Measurements from ENCODE around the gene MBP.
A peak's percentile ranks its signal among the peaks of the same experiment; 100 is the strongest.

Gene MBP

DNA sequence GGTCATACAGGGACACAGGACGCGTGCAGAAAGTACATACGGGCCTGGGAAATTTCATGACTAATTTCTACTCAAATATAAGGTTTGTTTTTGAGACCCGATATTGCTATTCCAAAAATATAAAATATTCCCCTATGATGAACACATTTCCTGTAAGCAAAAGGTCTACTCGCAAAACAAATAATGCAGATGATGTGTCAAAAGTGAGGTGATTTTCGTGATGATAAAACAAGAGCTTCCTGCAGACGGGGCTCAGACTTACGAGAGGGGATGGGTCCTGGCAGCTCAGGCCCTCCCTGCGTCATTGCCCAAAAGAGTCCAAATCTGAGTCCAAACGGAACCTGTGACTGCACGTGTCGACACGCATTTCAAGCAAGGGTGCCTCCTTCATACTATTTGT, 62.7 kb downstream of the MBP start:
- no peak for FAIRE-seq
- DNase-seq (ENCODE audit: insufficient read length, low spot score), result no peak

DNA sequence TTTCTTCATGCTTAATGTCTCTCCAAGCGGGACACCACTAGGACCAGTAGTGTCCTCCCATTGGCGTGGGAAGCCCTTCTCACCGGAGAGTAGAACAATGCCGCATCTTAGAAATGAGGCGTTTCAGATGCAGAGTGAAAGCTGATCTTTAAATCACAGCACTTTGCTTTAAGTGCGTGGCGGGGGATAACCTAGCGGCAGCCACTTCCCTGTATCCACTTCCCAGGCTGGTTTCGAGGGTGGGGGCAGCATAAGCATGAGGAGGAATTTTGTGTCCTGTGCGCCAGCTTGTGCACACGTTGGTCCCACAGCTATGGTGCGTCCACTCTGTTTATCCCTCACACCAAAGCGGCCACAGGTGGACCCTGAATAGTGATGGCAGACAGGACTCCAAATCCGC, 63.1 kb downstream of the MBP start:
- FAIRE-seq (no peak), DNase-seq (ENCODE audit: insufficient read length, low spot score) (no peak)

GRCh38 chr18:77068321-77069312, 64.0 kb downstream of the MBP start:
- FAIRE-seq (no peak), DNase-seq (ENCODE audit: insufficient read length, low spot score) (no peak)

- FAIRE-seq, result peak; percentile 49
- peak; percentile 35 for DNase-seq (ENCODE audit: insufficient read length, low spot score)
Observed at GRCh38 chr18:77067291-77068061, 65.1 kb downstream of the MBP start.

DNA sequence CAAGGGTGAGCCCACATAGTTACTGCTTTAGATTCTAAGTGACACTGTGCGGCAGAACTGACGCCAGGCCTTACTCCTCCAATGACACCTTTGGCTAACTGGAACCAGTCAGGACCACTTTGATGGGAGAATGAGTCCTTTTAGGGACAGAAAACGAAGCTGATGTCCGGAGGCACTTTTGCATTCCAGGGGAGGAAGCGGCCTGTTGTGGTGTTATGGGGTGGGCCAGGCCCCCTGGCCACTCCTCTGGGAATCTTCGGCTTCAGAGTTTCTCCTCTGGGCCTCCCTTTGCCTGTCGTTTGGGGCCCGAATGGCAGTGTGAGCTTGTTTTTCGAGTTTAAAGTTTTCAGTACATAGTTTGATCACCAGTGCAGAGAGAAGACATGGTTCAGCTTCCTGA, 65.9 kb downstream of the MBP start:
- no peak for DNase-seq (ENCODE audit: insufficient read length, low spot score)
- no peak for FAIRE-seq

GRCh38 chr18:77066101-77066500, 66.5 kb downstream of the MBP start:
- DNase-seq (ENCODE audit: insufficient read length, low spot score) (no peak), FAIRE-seq (no peak)

- FAIRE-seq (no peak), DNase-seq (ENCODE audit: insufficient read length, low spot score) (peak; percentile 28)
Observed at GRCh38 chr18:77065221-77065981, 67.2 kb downstream of the MBP start.

DNA sequence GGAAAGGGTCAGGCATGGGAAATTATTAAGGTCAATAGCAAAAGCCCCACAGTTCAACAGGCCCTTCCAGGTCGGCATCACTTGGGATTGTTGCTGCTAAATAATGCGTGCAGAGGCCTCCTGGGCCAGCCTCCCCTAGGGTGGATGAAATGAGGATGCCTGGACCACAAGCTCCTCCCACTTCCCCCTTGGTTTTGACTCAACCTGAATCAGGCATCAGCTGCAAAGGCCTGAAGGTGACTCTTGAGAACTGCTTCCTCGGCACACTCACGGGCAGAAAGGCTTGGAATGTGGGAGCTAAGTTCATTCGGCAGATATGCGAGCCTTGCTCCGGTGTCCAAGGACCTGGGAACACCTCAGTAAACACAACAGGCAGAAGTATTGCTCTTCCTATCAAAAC, 69.3 kb downstream of the MBP start:
- FAIRE-seq (no peak), DNase-seq (ENCODE audit: insufficient read length, low spot score) (no peak)

DNA sequence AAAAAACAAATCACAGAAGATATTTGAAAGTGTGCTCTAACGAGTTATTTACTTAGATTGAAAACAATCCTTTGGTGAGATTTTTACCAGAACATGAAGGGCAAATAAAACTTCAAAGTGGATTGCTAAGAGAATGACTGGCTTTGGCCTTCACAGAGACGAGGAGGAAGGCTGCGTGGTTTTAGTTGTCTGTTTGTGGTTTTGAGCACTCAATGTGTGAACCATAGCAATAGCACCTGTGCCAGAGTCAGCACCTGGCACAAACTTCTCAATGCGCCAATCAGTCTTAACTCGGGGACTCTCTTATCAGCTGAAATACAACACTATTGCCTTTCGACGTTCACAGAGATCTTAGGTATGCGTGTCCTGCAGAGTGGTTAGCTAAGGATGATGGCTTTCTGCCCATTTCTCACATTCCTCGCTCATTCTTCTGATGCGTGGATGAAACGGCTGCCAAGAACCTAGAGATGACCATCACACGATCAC, 70.0 kb downstream of the MBP start:
- DNase-seq (ENCODE audit: insufficient read length, low spot score), result no peak
- no peak for FAIRE-seq

DNA sequence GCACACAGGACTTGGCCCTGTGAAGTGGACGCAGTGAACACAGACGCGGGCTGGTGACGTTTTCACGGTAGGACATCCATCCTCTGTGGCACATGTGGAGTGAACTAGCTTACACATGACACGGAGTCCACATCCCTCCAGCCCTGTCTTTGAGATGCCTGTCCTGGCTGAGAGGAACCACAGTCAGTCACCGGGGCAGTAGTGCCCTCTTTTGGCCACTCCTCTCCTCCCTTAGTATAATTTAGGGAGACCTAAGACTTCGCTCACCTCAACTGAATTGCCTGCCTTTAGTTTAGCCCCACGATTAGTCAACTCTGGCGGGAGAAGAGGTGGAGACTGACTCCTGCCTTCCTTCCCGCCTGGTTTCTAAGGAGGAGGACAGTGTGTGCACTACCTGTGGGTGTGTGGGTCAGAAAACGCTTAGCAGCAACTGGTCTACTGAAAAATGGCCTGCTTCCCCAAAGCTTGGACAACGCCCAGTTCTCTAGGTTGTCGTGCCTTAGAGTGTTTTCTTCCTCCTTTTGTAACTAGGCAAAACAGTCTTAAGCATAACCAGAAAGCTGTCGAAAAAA, 70.6 kb downstream of the MBP start:
- FAIRE-seq, result no peak
- DNase-seq (ENCODE audit: insufficient read length, low spot score), result no peak

GRCh38 chr18:77061281-77061945, 71.2 kb downstream of the MBP start:
- DNase-seq (ENCODE audit: insufficient read length, low spot score), result no peak
- FAIRE-seq, result no peak

- DNase-seq (ENCODE audit: insufficient read length, low spot score) (no peak), FAIRE-seq (no peak)
Observed at GRCh38 chr18:77060151-77060550, 72.4 kb downstream of the MBP start.

GRCh38 chr18:77059294-77059916, 73.2 kb downstream of the MBP start:
- DNase-seq (ENCODE audit: insufficient read length, low spot score) (peak; percentile 28), FAIRE-seq (no peak)

DNA sequence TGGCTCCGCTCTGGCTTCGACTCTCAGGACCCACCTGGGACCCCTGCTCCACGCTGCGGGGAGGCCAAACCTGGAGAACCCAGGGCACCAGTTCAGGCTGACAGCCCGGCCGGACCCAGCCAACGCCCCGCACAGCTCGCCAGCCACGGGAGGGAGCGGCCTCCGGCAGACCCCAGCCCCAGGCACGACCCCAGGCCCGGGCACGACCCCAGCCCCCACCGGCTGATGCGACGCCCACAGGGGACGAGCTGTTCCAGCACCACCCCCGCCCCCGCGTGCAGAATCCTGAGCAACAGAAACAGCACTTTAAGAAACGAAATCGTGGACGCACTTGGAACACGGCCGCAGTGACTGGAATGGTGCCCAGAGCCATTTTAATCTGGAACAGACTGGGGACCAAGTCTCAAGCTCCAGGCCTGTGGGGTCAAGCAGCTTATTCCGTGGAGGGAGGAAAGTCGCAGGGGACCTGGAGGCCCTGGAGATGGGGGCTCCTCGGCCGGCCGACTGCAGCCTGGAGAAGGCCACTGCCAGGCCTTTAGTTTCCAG, 74.2 kb downstream of the MBP start:
- no peak for DNase-seq (ENCODE audit: insufficient read length, low spot score)
- no peak for FAIRE-seq

- DNase-seq (ENCODE audit: insufficient read length, low spot score) (no peak), FAIRE-seq (no peak)
Observed at GRCh38 chr18:77057006-77057395, 75.6 kb downstream of the MBP start.

DNA sequence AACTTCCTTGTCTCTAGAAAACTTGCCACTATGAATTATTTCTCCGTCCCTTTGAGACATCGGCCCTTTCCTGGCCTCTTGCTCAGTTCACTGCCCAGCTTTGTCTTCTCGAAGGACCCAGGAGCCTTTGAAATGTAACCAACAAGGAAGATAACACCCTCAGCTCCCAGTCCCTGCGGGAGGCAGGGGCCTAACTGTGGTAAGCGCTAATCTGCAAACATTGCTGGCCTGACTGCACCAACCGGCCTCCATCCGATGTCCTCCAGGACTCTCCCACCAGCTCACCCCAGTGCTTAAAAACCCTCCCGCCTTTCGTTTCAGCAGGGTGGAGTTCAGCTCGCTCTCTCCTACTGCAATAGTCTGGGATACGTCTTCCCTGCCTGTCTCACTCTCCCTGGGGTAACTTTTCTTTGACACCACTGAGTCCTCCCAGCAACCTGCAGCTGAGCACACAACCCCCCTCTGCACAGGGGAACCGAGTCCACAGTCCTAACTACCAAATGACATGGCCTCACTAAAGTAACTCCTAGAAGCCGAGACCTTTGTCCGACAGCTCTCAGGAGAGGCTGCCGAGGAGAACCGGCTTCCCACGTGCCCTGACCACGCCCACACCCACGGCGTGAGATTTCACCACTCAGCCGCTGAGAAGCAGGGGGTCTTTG, 76.1 kb downstream of the MBP start:
- DNase-seq (ENCODE audit: insufficient read length, low spot score) (no peak), FAIRE-seq (no peak)

DNA sequence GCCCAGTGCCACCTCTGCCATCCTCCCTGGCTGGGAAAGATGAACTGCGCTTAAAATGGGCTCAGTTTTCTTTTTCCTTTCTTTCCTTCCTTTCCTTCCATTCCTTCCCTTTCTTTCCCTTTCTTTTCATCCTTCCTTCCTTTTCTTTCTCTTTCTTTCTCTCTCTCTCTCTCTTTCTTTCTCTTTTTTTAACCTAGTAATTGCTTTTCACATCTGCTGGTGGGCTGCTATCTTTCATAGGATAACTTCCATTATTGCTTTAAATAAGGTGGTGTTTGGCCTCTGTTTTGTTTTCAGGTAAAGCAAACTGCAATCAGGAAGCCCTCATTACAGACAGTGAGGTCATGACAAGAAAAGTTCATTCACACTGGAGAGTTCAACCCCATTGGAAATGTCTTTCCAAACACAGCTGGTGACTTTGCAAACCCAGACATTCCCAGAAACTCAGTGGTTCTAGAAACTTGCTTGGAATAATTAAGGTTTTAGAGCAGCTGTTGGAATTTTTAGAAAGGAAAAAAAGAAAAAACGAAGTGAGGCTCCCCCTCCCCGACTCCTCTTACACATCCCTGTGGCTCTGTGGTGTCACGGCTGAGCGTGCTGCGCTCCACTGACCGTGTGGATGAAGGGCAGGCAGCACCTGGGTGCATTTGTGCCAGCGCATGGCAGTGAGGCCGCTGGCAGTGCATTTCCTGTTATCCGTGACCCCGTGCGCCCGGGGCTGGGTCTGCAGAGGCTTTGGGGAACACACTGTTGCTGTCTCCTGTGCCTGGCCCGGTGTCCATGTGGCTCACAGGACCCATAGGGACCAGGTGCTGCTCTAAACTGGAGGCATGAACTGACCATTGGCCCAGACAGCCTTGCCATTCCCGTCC, 76.9 kb downstream of the MBP start:
- FAIRE-seq (no peak), DNase-seq (ENCODE audit: insufficient read length, low spot score) (no peak)

All from HTR-8/SVneo (cell line).